MM.1S (cell line): ENCODE results near the gene WFDC5.

Experiments
- DNase-seq: peaks from one replicate; pipeline ENCODE4 v3.0.0-alpha.2; 2015
- H2AFZ ChIP-seq: fragments of 300-600 bp; sonication (generic); 2 replicates; pipeline ENCODE4 v1.6.0; 2016; ENCODE audit warnings: antibody characterized with exemption, low read length
- H3F3A ChIP-seq: fragments of 300-600 bp; sonication (generic); 2 replicates; pipeline ENCODE4 v1.6.1; 2016; ENCODE audit warnings: mild to moderate bottlenecking, antibody characterized with exemption, low read length, moderate library complexity, mixed read lengths; ENCODE audit not compliant: insufficient read depth
- H3K27ac ChIP-seq: fragments of 300-600 bp; sonication (generic); 2 replicates; pipeline ENCODE4 v1.5.1; 2016; ENCODE audit warnings: mild to moderate bottlenecking, low read length
- H3K27me3 ChIP-seq: fragments of 300-600 bp; sonication (generic); replicated peaks from 2 replicates; pipeline ENCODE4 v1.6.0; 2016; ENCODE audit warnings: low read length; ENCODE audit not compliant: insufficient read depth
- H3K36me3 ChIP-seq: fragments of 300-600 bp; sonication (generic); replicated peaks from 2 replicates; pipeline ENCODE4 v1.6.1; 2016; ENCODE audit warnings: mild to moderate bottlenecking, low read length, mixed read lengths; ENCODE audit not compliant: insufficient read depth
- H3K4me1 ChIP-seq: fragments of 300-600 bp; sonication (generic); 2 replicates; pipeline ENCODE4 v1.6.1; 2016; ENCODE audit warnings: low read length, mixed read lengths
- H3K4me2 ChIP-seq: fragments of 300-600 bp; sonication (generic); 2 replicates; pipeline ENCODE4 v1.6.0; 2016; ENCODE audit warnings: low read depth, low read length
- H3K4me3 ChIP-seq: fragments of 300-600 bp; sonication (generic); 2 replicates; pipeline ENCODE4 v1.5.1; 2016; ENCODE audit warnings: low read length, mixed read lengths
- H3K79me2 ChIP-seq: fragments of 300-600 bp; sonication (generic); 2 replicates; pipeline ENCODE4 v1.6.1; 2016; ENCODE audit warnings: mixed run types, low read length, mixed read lengths
- H3K9ac ChIP-seq: fragments of 300-600 bp; sonication (generic); 2 replicates; pipeline ENCODE4 v1.6.1; 2016; ENCODE audit warnings: low read length, mixed read lengths
- H3K9me2 ChIP-seq: fragments of 300-600 bp; sonication (generic); replicated peaks from 2 replicates; pipeline ENCODE4 v1.6.1; 2016; ENCODE audit warnings: mild to moderate bottlenecking, low read length, mixed read lengths; ENCODE audit not compliant: insufficient read depth
- H3K9me3 ChIP-seq: fragments of 300-600 bp; sonication (generic); replicated peaks from 2 replicates; pipeline ENCODE4 v1.6.1; 2016; ENCODE audit warnings: mild to moderate bottlenecking, low read length, mixed read lengths; ENCODE audit not compliant: insufficient read depth
- H4K20me1 ChIP-seq: fragments of 300-600 bp; sonication (generic); 2 replicates; pipeline ENCODE4 v1.6.1; 2016; ENCODE audit warnings: mild to moderate bottlenecking, low read length, moderate library complexity, mixed read lengths; ENCODE audit not compliant: insufficient read depth
- EZH2 ChIP-seq: fragments of 300-600 bp; sonication (generic); optimal IDR thresholded peaks from 2 replicates; pipeline ENCODE3; 2017; ENCODE audit warnings: low read depth, mild to moderate bottlenecking, antibody characterized with exemption, low read length, mixed read lengths
- EZH2phosphoT487 ChIP-seq: fragments of 300-600 bp; sonication (generic); IDR thresholded peaks from 2 replicates; pipeline ENCODE4 v1.6.1; 2018; ENCODE audit warnings: antibody characterized with exemption, low read length
- TF ChIP-seq, protein P1 (sequence below): fragments of 300-600 bp; sonication (generic); IDR thresholded peaks from 2 replicates; pipeline ENCODE4 v1.5.1; 2016; ENCODE audit warnings: antibody characterized with exemption, low read length, mixed read lengths

The WFDC5 gene

DNA sequence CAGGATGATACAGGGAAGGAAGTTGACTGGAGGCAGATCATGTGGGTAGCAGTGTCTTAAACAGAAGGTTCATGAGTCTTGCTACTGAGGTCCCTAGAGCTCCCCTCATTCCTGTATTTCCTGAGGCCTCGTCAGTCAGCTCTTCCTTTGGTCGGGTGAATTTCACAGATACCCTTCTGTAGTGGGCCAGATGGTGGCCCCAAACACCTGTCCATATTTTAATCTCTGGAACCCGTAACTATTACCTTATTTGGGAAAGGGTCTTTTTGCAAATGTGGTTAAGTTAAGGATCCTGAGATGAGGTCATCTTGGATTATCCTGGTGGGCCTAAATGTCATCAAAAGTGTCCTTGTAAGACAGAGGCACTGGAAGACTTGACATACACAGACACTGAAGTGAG lies 23.6 kb downstream of the WFDC5 start:
- no peak overlapping the region for H3K9ac ChIP-seq
- no peaks in the 10 kb centered on the region for H3F3A ChIP-seq
- H3K27me3 ChIP-seq: no peaks in the 10 kb centered on the region
- H3K36me3 ChIP-seq: no peaks in the 10 kb centered on the region
- H2AFZ ChIP-seq: no peak overlapping the region
- H4K20me1 ChIP-seq: no peaks in the 10 kb centered on the region
- H3K9me2 ChIP-seq: no peaks in the 10 kb centered on the region
- no peak for DNase-seq
- H3K4me3 ChIP-seq: no peak overlapping the region
- no peaks in the 10 kb centered on the region for H3K4me1 ChIP-seq
- H3K79me2 ChIP-seq: no peaks in the 10 kb centered on the region
- H3K9me3 ChIP-seq: no peaks in the 10 kb centered on the region
- no peak for TF ChIP-seq EZH2
- TF ChIP-seq, protein P1, sequence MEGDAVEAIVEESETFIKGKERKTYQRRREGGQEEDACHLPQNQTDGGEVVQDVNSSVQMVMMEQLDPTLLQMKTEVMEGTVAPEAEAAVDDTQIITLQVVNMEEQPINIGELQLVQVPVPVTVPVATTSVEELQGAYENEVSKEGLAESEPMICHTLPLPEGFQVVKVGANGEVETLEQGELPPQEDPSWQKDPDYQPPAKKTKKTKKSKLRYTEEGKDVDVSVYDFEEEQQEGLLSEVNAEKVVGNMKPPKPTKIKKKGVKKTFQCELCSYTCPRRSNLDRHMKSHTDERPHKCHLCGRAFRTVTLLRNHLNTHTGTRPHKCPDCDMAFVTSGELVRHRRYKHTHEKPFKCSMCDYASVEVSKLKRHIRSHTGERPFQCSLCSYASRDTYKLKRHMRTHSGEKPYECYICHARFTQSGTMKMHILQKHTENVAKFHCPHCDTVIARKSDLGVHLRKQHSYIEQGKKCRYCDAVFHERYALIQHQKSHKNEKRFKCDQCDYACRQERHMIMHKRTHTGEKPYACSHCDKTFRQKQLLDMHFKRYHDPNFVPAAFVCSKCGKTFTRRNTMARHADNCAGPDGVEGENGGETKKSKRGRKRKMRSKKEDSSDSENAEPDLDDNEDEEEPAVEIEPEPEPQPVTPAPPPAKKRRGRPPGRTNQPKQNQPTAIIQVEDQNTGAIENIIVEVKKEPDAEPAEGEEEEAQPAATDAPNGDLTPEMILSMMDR: no peak
- no peak overlapping the region for H3K27ac ChIP-seq
- no peak overlapping the region for H3K4me2 ChIP-seq

DNA sequence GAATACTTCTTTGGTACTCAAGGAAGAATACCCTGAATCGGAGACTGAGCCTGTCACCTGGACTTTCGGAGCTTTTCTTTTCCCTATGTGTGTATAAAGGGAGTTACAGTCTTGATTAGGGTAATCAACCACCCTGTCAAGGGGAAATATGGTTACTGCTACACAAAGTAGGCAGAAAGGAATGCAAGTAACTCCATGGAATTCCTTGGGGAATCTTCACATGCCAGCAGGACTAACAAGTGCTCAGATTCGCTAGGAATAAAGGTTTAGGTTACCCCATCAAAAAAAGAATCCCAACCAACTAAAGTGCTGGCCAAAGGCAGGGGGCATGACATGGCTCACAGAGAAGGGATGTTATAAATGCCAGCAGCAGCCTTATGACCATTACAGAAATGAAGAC lies 24.5 kb downstream of the WFDC5 start:
- Histone ChIP-seq H3K79me2 (no peaks in the 10 kb centered on the region), H3K4me3 (no peak overlapping the region), H4K20me1 (no peaks in the 10 kb centered on the region), H3K9me2 (no peaks in the 10 kb centered on the region), H3K9me3 (no peaks in the 10 kb centered on the region), H2AFZ (no peak overlapping the region), H3F3A (no peaks in the 10 kb centered on the region), H3K36me3 (no peaks in the 10 kb centered on the region), H3K27ac (no peak overlapping the region), H3K4me1 (no peaks in the 10 kb centered on the region), H3K4me2 (no peak overlapping the region), H3K9ac (no peak overlapping the region), H3K27me3 (no peaks in the 10 kb centered on the region)
- DNase-seq: no peak
- TF ChIP-seq, protein P1: no peak
- TF ChIP-seq EZH2phosphoT487 (no peak), EZH2 (no peak)

DNA sequence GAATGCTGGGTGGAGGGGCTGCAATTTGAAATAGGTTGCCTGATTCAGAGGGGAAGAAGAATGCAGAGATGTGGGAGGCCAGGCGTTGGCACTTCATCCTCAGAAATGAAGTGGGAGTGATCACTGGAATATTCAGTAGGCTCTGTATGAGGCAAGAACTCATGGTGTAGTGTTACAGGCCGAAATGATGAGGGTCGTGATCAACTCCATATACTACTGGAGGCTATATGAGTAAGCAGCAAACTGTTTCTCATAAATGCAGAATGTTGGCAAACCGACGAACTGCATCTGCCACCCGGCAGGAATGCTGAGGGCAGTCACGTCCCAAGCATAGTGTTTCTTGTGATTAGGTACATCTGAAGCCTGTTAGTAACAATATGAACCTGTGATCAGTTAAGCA lies 26.7 kb downstream of the WFDC5 start:
- no peaks in the 10 kb centered on the region for H3K9me3 ChIP-seq
- H4K20me1 ChIP-seq: no peaks in the 10 kb centered on the region
- H2AFZ ChIP-seq: no peak overlapping the region
- H3F3A ChIP-seq: no peaks in the 10 kb centered on the region
- no peaks in the 10 kb centered on the region for H3K27me3 ChIP-seq
- no peak for DNase-seq
- H3K36me3 ChIP-seq: no peaks in the 10 kb centered on the region; the same call in 1 of the 2 replicates
- no peak for TF ChIP-seq EZH2
- no peak for TF ChIP-seq EZH2phosphoT487
- TF ChIP-seq, protein P1: no peak
- no peaks in the 10 kb centered on the region for H3K79me2 ChIP-seq
- no peak overlapping the region for H3K27ac ChIP-seq
- no peaks in the 10 kb centered on the region for H3K4me1 ChIP-seq
- H3K4me2 ChIP-seq: no peak overlapping the region
- H3K9me2 ChIP-seq: no peaks in the 10 kb centered on the region
- H3K4me3 ChIP-seq: no peak overlapping the region
- H3K9ac ChIP-seq: no peak overlapping the region

DNA sequence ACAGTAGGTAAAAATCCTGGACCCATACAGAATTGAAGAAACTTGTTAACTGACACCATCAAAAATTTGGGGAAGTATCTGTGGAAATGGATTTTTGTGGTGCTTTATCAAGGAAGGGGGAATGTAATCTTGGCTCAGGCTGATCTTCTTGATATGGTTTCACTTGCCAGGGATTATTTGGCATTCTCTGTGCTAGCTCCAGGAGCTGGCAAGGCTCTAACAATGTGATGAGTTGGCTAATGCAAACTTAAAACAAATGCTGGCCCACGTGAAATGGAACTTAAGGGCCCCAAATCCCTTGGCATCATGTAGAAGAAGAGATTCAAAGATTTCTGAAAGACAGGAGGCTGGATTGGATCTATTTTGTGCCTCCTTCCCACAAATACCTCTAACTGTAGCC lies 27.2 kb downstream of the WFDC5 start:
- Histone ChIP-seq H3K4me1 (no peaks in the 10 kb centered on the region), H3K4me3 (no peak overlapping the region), H4K20me1 (no peaks in the 10 kb centered on the region), H3K9me2 (no peaks in the 10 kb centered on the region), H3K27ac (no peak overlapping the region), H2AFZ (no peak overlapping the region), H3K9ac (no peak overlapping the region), H3K27me3 (no peaks in the 10 kb centered on the region), H3K79me2 (no peaks in the 10 kb centered on the region), H3K36me3 (no peaks in the 10 kb centered on the region; the same call in 1 of the 2 replicates), H3F3A (no peaks in the 10 kb centered on the region), H3K9me3 (no peaks in the 10 kb centered on the region), H3K4me2 (no peak overlapping the region)
- TF ChIP-seq EZH2 (no peak), EZH2phosphoT487 (no peak)
- TF ChIP-seq, protein P1: no peak
- no peak for DNase-seq
